BLaER1 treated with 17β-estradiol and CSF1 and Interleukin-3, amounts not matched to agents 10 nM and 100 nM (cell line): ENCODE measurements around the gene PARP8.

Experiments
- H3K27ac ChIP-seq, 11 experiments: shearing (Covaris generic); formaldehyde crosslinking; 2 replicates each; pipeline ENCODE4 v1.8.1; 2022
- H3K27me3 ChIP-seq, 11 experiments: shearing (Covaris generic); formaldehyde crosslinking; 2 replicates each; pipeline ENCODE4 v1.8.1; 2022
- H3K36me3 ChIP-seq, 11 experiments: shearing (Covaris generic); formaldehyde crosslinking; 2 replicates each; pipeline ENCODE4 v1.8.1; 2022
- H3K4me1 ChIP-seq, 10 experiments: shearing (Covaris generic); formaldehyde crosslinking; 2 replicates each; pipeline ENCODE4 v1.8.1; 2022
- H3K4me2 ChIP-seq, 11 experiments: shearing (Covaris generic); formaldehyde crosslinking; 2 replicates each; pipeline ENCODE4 v1.8.1; 2022
- H3K4me3 ChIP-seq, 10 experiments: shearing (Covaris generic); formaldehyde crosslinking; 2 replicates each; pipeline ENCODE4 v1.8.1; 2022
- H3K9ac ChIP-seq, 11 experiments: shearing (Covaris generic); formaldehyde crosslinking; 2 replicates each; pipeline ENCODE4 v1.8.1; 2022
- H3K9me3 ChIP-seq, 11 experiments: shearing (Covaris generic); formaldehyde crosslinking; replicated peaks in 1 of 11; 2 replicates each; pipeline ENCODE4 v1.8.1; 2022
- H4K20me1 ChIP-seq, 11 experiments: shearing (Covaris generic); formaldehyde crosslinking; 2 replicates each; pipeline ENCODE4 v1.8.1; 2022
- Cebpa-rat ChIP-seq, 11 experiments: shearing (Covaris generic); IDR thresholded peaks; 2 replicates each; pipeline ENCODE4 v1.8.1; 2022

PARP8 gene

DNA sequence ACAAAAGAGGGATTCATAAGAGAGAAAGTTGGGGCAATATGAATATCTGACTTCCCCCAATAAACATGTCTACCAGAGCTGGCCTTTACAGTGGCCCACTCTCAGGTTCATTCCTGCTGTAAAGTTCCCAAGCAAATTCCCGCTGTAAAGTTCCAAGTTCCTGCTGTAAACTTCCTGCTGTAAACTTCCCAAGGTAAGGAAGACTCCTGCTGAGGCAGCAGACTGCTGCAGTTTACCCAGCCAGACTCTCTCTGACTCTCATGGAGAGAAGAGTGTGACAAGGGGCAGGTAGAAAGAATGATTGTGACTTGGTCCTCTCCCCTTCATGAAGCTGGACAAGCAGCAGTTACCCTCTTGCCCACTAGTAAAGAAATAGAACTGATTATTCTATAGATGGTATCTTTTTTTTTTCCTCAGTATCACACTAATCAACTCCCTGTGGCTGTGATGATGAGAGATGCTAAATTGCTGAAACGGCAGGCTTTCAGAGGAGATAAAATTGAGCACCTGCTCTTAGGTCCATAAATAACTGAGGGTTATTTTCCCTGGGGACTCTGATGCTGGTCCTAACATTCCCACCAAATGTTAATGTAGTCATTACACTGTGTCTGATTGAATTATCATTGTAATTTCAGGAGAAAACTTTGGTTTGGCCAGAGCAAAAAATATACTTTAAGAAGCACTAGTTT, 220.4 kb downstream of the PARP8 start:
- Histone ChIP-seq H3K9ac (no peak overlapping the region), H3K4me2 (no peak overlapping the region), H3K27me3 (no peaks in the 10 kb centered on the region), H3K4me3 (no peak overlapping the region), H4K20me1 (no peaks in the 10 kb centered on the region), H3K9me3 (no peaks in the 10 kb centered on the region; a peak in 1 of 22 replicates), H3K27ac (no peak overlapping the region), H3K4me1 (no peaks in the 10 kb centered on the region), H3K36me3 (no peaks in the 10 kb centered on the region)
- no peak for TF ChIP-seq Cebpa-rat (IDR thresholded peaks at IDR 0.05)

DNA sequence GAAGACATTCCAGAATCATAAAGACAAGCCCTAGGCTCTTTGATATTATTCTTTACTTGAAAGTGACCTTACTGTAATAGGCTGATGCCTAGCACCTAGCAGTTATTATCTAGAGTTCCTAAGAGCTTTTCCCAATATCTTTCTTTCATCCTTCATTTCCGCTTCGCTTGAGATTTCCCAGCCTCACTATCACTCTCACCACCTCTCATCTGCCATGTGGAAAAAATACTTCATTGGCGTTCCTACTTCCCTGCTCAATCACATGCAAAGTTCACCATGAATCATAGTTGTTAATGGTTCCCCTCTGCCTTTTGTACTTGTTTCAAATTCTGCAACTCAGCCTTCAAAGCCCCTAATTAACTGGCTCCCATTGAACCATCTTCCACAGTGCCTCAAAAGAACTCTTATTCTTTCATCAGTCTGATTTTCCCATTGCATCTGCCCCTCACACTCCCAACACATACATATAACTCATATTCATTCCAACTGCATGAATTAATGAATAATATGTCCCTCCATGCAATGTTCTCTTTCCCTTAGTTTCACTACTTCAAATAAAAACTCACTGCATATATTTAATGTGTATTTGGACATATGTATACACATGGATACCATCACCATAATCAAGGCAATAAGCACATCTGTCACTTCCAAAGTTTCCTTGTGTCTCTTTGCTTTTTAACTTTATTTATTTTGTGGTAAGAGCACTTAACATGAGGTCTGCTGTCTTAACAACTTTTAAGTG, 221.6 kb downstream of the PARP8 start:
- H3K27me3 ChIP-seq: no peaks in the 10 kb centered on the region
- no peaks in the 10 kb centered on the region for H4K20me1 ChIP-seq
- H3K4me1 ChIP-seq: no peaks in the 10 kb centered on the region
- no peaks in the 10 kb centered on the region for H3K36me3 ChIP-seq
- no peak overlapping the region for H3K27ac ChIP-seq
- no peak for TF ChIP-seq Cebpa-rat (IDR thresholded peaks at IDR 0.05)
- no peak overlapping the region for H3K9ac ChIP-seq
- H3K4me3 ChIP-seq: no peak overlapping the region
- H3K4me2 ChIP-seq: no peak overlapping the region
- no peaks in the 10 kb centered on the region; a peak in 1 of 22 replicates for H3K9me3 ChIP-seq

DNA sequence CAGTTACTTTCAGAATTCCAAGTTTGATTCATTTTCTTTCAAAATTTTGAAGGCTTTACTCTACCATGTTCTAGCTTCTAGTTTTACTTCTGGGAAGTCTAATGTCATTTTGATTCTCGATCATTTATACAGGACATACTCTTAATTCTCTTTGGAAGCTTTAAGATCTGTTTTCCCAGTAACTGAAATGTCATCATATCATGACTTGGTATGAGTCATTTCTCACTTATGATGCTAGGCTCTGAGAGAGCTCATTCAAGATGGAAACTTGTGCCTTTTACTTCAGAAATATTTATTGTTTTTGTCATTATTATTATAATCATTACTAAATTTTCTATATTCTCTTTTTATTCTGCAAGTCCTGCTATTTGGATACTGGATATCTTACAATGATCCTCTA, 222.3 kb downstream of the PARP8 start:
- no peaks in the 10 kb centered on the region for H3K36me3 ChIP-seq
- H3K27me3 ChIP-seq: no peaks in the 10 kb centered on the region
- no peak overlapping the region for H3K4me2 ChIP-seq
- H3K9ac ChIP-seq: no peak overlapping the region
- no peak overlapping the region for H3K27ac ChIP-seq
- no peaks in the 10 kb centered on the region for H4K20me1 ChIP-seq
- TF ChIP-seq Cebpa-rat (IDR thresholded peaks at IDR 0.05): no peak
- no peaks in the 10 kb centered on the region for H3K4me1 ChIP-seq
- H3K9me3 ChIP-seq: no peaks in the 10 kb centered on the region; a peak in 1 of 22 replicates
- H3K4me3 ChIP-seq: no peak overlapping the region

DNA sequence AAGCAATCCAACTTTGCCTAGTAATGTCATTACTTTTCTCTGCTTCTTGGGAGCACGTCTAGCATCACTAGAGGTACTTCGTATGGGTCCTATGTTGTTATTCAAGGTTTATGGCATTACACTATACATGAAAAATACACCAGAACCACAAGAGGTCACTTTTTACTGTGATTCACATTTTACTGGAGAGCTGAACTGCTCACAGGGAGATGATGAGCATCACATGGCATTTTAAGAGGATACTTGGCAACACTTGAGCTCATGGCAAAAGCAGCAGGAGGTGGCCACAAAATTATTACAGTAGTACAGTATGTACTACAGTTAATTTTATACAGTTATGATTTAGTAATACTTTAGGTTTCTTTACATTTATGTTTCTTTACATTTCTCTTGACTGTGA, 223.4 kb downstream of the PARP8 start:
- Histone ChIP-seq H3K36me3 (no peaks in the 10 kb centered on the region), H3K4me3 (no peak overlapping the region), H3K4me1 (no peaks in the 10 kb centered on the region), H3K9ac (no peak overlapping the region), H3K27ac (no peak overlapping the region), H3K27me3 (no peaks in the 10 kb centered on the region), H4K20me1 (no peaks in the 10 kb centered on the region), H3K4me2 (no peak overlapping the region), H3K9me3 (no peaks in the 10 kb centered on the region; a peak in 1 of 22 replicates)
- no peak for TF ChIP-seq Cebpa-rat (IDR thresholded peaks at IDR 0.05)
